ENCODE results near the gene CELF1.

Gene CELF1

GRCh38 chr11:47552566-47553405, at the start of gene CELF1:
TSS of gene CELF1 (minus strand) at chr11:47553132. CDS start at chr11:47499523, 53,609 bp downstream.
- peak; percentile 87 for DNase-seq (ENCODE audit: low read depth)

GRCh38 chr11:47599902-47600301, 47.0 kb upstream of the CELF1 start:
- no peak for DNase-seq (ENCODE audit: low read depth)

GRCh38 chr11:47595967-47596366, 43.0 kb upstream of the CELF1 start:
- DNase-seq (ENCODE audit: low read depth) = no peak

GRCh38 chr11:47595029-47595428, 42.1 kb upstream of the CELF1 start:
- DNase-seq (ENCODE audit: low read depth) = no peak

GRCh38 chr11:47593934-47594855, 41.3 kb upstream of the CELF1 start, which contains the start of gene C1QTNF4:
TSS of gene C1QTNF4 (minus strand) at chr11:47594411. CDS start at chr11:47590810, 3,601 bp downstream.
- DNase-seq (ENCODE audit: low read depth) = no peak

- DNase-seq (ENCODE audit: low read depth) = no peak
These were observed 40.6 kb upstream of the CELF1 start for GRCh38 chr11:47593492-47593933.

- DNase-seq (ENCODE audit: low read depth) = no peak
These were observed 40.0 kb upstream of the CELF1 start for GRCh38 chr11:47592970-47593369.

GRCh38 chr11:47592251-47592650, 39.3 kb upstream of the CELF1 start:
- no peak for DNase-seq (ENCODE audit: low read depth)

- DNase-seq (ENCODE audit: low read depth) = no peak
These were observed 38.8 kb upstream of the CELF1 start for GRCh38 chr11:47591764-47592163.

- no peak for DNase-seq (ENCODE audit: low read depth)
These were observed 37.3 kb upstream of the CELF1 start for GRCh38 chr11:47589977-47590861.

GRCh38 chr11:47589584-47589976, 36.6 kb upstream of the CELF1 start:
- DNase-seq (ENCODE audit: low read depth) = no peak

- DNase-seq (ENCODE audit: low read depth) = no peak
These were observed 36.2 kb upstream of the CELF1 start for GRCh38 chr11:47589118-47589517.

GRCh38 chr11:47587723-47588326, 34.9 kb upstream of the CELF1 start:
- no peak for DNase-seq (ENCODE audit: low read depth)

GRCh38 chr11:47587039-47587716, 34.2 kb upstream of the CELF1 start:
- DNase-seq (ENCODE audit: low read depth) = no peak

GRCh38 chr11:47586098-47586855, 33.3 kb upstream of the CELF1 start, which contains the start of gene FAM180B:
TSS of gene FAM180B (plus strand) at chr11:47586678. CDS start at chr11:47586769, 91 bp downstream.
- DNase-seq (ENCODE audit: low read depth) = peak; percentile 23

- DNase-seq (ENCODE audit: low read depth) = no peak
These were observed 30.9 kb upstream of the CELF1 start for GRCh38 chr11:47583844-47584243.

- DNase-seq (ENCODE audit: low read depth) = peak; percentile 85
These were observed 25.9 kb upstream of the CELF1 start, which contains the start of the genes KBTBD4 and NDUFS3 for GRCh38 chr11:47578524-47579494. TSS of gene KBTBD4 (minus strand) at chr11:47578970. CDS start at chr11:47578951, 19 bp downstream. TSS of gene NDUFS3 (plus strand) at chr11:47579074. CDS start at chr11:47579092, 18 bp downstream.

- no peak for DNase-seq (ENCODE audit: low read depth)
These were observed 24.6 kb upstream of the CELF1 start for GRCh38 chr11:47577460-47578041.
